ENCODE results near the gene TCEA2.

TCEA2 gene

GRCh38 chr20:64062596-64063388 is at the start of gene TCEA2:
Gene TCEA2, plus strand, starts transcription at chr20:64063198. Its CDS starts 115 bp downstream, at chr20:64063313.
- peak; percentile 95 for DNase-seq

- DNase-seq, result no peak
These were observed 47.4 kb upstream of the TCEA2 start for GRCh38 chr20:64015635-64016034.

GRCh38 chr20:64021124-64021975 is 41.6 kb upstream of the TCEA2 start:
- no peak for DNase-seq

GRCh38 chr20:64022671-64023360 is 40.2 kb upstream of the TCEA2 start:
- no peak for DNase-seq

GRCh38 chr20:64023361-64024140 is 39.4 kb upstream of the TCEA2 start:
- DNase-seq, result no peak

GRCh38 chr20:64024141-64024990 is 38.6 kb upstream of the TCEA2 start:
- no peak for DNase-seq

GRCh38 chr20:64025101-64025825 is 37.7 kb upstream of the TCEA2 start:
- no peak for DNase-seq

GRCh38 chr20:64025826-64026412 is 37.1 kb upstream of the TCEA2 start:
- DNase-seq, result no peak

- DNase-seq, result no peak
These were observed 34.9 kb upstream of the TCEA2 start for GRCh38 chr20:64027981-64028685.

GRCh38 chr20:64029293-64030117 is 33.5 kb upstream of the TCEA2 start:
- no peak for DNase-seq

GRCh38 chr20:64030371-64031134 is 32.4 kb upstream of the TCEA2 start:
- DNase-seq, result no peak

- DNase-seq, result no peak
These were observed 31.1 kb upstream of the TCEA2 start for GRCh38 chr20:64031822-64032314.

GRCh38 chr20:64032706-64033624 is 30.0 kb upstream of the TCEA2 start:
- DNase-seq, result no peak

- no peak for DNase-seq
These were observed 29.0 kb upstream of the TCEA2 start for GRCh38 chr20:64033981-64034493.

- no peak for DNase-seq
These were observed 27.7 kb upstream of the TCEA2 start for GRCh38 chr20:64035066-64035932.
